Breast epithelium (tissue), 3 donors: Measurements from ENCODE around the gene CUBN.

Source experiments
- POLR2A ChIP-seq: fragments of 450-650 bp; IDR thresholded peaks from one replicate; pipeline ENCODE4 v1.6.1; 2016; ENCODE audit warnings: antibody characterized with exemption, mild to moderate bottlenecking, moderate library complexity
- POLR2AphosphoS5 ChIP-seq, 3 donors: sonication (generic); formaldehyde crosslinking; IDR thresholded peaks; one replicate each; pipeline ENCODE4 v1.6.1; 2017; ENCODE audit warnings: antibody characterized with exemption in 3 of 3
- TF ChIP-seq, protein P1 (sequence below), 3 donors: fragments of 450-650 bp; IDR thresholded peaks; one replicate each; pipeline ENCODE4 v1.5.1; 2016 to 2017; ENCODE audit warnings: antibody characterized with exemption in 3 of 3, mild to moderate bottlenecking in 3 of 3, moderate library complexity in 3 of 3

DNA sequence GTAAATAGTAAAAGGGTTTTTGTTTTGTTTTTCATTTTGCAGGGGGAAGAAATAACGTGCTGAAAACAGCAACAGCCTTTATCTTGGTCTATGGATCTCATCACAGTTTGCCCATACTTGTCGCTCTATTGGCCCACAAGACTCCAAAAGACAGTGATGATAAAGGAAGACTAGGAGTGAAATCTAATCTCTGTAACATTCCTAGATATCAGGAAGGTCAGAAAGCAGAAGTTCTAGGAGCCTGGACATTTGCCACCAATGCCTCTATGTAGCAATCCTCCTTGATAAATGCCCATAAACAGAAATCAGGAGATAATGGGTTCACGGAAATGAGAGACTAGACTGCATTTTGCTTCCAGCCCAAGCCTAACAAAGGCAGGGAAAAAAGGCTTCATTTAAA lies 8.9 kb downstream of the CUBN start:
- TF ChIP-seq, protein P1, sequence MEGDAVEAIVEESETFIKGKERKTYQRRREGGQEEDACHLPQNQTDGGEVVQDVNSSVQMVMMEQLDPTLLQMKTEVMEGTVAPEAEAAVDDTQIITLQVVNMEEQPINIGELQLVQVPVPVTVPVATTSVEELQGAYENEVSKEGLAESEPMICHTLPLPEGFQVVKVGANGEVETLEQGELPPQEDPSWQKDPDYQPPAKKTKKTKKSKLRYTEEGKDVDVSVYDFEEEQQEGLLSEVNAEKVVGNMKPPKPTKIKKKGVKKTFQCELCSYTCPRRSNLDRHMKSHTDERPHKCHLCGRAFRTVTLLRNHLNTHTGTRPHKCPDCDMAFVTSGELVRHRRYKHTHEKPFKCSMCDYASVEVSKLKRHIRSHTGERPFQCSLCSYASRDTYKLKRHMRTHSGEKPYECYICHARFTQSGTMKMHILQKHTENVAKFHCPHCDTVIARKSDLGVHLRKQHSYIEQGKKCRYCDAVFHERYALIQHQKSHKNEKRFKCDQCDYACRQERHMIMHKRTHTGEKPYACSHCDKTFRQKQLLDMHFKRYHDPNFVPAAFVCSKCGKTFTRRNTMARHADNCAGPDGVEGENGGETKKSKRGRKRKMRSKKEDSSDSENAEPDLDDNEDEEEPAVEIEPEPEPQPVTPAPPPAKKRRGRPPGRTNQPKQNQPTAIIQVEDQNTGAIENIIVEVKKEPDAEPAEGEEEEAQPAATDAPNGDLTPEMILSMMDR (IDR thresholded peaks at IDR 0.05) = no peak
- TF ChIP-seq POLR2A = no peak
- no peak for TF ChIP-seq POLR2AphosphoS5 (IDR thresholded peaks at IDR 0.05)
